ENCODE measurements around the gene POLE3. TPM values are rescaled to one million over a fixed set of nuclear protein-coding genes. Genes with fewer than 3 reads are reported as not detected.

POLE3 gene
- total and polyA plus RNA-seq, 9 of the 15 experiments (the other 6 are each of a cell fraction or from before 2014, with no cell fraction given) = 52.6 to 179 (median 110) TPM

GRCh38 chr9:113449376-113449775 lies 38.9 kb upstream of the POLE3 start:
- POLR2A ChIA-PET = interaction anchor here (0.7 to 1.8 kb wide), 2 partner anchors 121 to 206 kb away, joined by 3 read pairs; no protein-coding TSS in a partner anchor
- Histone ChIP-seq H3K4me2 (ENCODE audit: insufficient read depth, low read length) (no peak overlapping the region), H2AFZ (ENCODE audit: low read depth, low read length) (no peak overlapping the region), H3K27me3 (ENCODE audit: control insufficient read depth in 2 of 2, insufficient read depth in 2 of 2, low read length in 2 of 2) (no peaks in the 10 kb centered on the region; a peak in 1 of 5 replicates), H3K4me3 (no peak overlapping the region), H3K79me2 (ENCODE audit: control insufficient read depth, insufficient read depth, low read length) (no peaks in the 10 kb centered on the region), H3K36me3 (ENCODE audit: control insufficient read depth, insufficient read depth, low read length) (no peaks in the 10 kb centered on the region), H3K27ac (ENCODE audit: extremely low read depth, low read depth, low read length) (no peak overlapping the region), H3K4me1 (replicated peaks in 1 of 2; ENCODE audit: control insufficient read depth in 2 of 2, insufficient read depth in 2 of 2, low read length in 2 of 2) (peaks cover 0 to 5% of the 10 kb centered on the region in 2 experiments; a peak in 1 of 5 replicates), H3K9ac (ENCODE audit: insufficient read depth in 1 of 2, low read depth in 2 of 2, low read length in 2 of 2) (no peak overlapping the region), H3K9me3 (replicated peaks; ENCODE audit: control insufficient read depth, insufficient read depth, low read depth, low read length) (no peaks in the 10 kb centered on the region), H4K20me1 (replicated peaks; ENCODE audit: control insufficient read depth, insufficient read depth, low read length) (no peaks in the 10 kb centered on the region), H3K9me1 (ENCODE audit: control insufficient read depth, insufficient read depth, low read length) (no peaks in the 10 kb centered on the region)
- FAIRE-seq = no peak
- in situ Hi-C loops (cut with MboI) = loop anchor here (5.0 kb wide), 2 partner anchors 138 to 208 kb away; no protein-coding TSS in a partner anchor
- DNase-seq (ENCODE audit: extremely low read depth in 1 of 4, low spot score in 3 of 4) = no peak
- BruUV-seq (replicated peaks) = no TSS peak
- intact Hi-C loops (cut with micrococcal nuclease) = no loop called here
- WGBS (ENCODE audit: insufficient coverage, low coverage, missing lambda C conversion rate) = 3% methylated on average over 2 of the region's 2 CpGs
- no peak for TF ChIP-seq NCOR1 (IDR thresholded peaks at IDR 0.05)
- no peak for TF ChIP-seq CBX2 (IDR thresholded peaks at IDR 0.05; ENCODE audit: insufficient read depth, low read length, poor library complexity, severe bottlenecking)
- no peak for TF ChIP-seq CCAR2 (IDR thresholded peaks at IDR 0.05; ENCODE audit: low read depth, low read length)
- TF ChIP-seq ZNF253 (CRISPR knock-in tag; conservative IDR thresholded peaks at IDR 0.05) = no peak
- TF ChIP-seq MCM5 (IDR thresholded peaks at IDR 0.05; ENCODE audit: low read depth) = no peak
- peak in 1 of 2 experiments; percentile 17; a peak in 1 of 4 replicates for TF ChIP-seq KDM1A (IDR thresholded peaks at IDR 0.05)
- no peak for TF ChIP-seq MAZ (CRISPR knock-in tag; conservative IDR thresholded peaks at IDR 0.05 in 1 of 2, IDR thresholded peaks at IDR 0.05 in 1 of 2)
- no peak for ATAC-seq
- CTCF ChIA-PET (ENCODE audit: low intra/inter-chr PET ratio) = no interaction called here
